Neural cell (in vitro differentiated cells): ENCODE measurements around the gene BNC2.

Experiments used
- CTCF ChIP-seq: fragments of 450-650 bp; IDR thresholded peaks from 2 replicates; pipeline ENCODE4 v1.5.1; 2014; ENCODE audit warnings: antibody characterized with exemption, mild to moderate bottlenecking, moderate library complexity; ENCODE audit not compliant: poor library complexity, severe bottlenecking
- EP300 ChIP-seq: fragments of 450-650 bp; conservative IDR thresholded peaks from 2 replicates; pipeline ENCODE4 v1.6.1; 2014; ENCODE audit warnings: antibody characterized with exemption, mild to moderate bottlenecking, moderate library complexity; ENCODE audit not compliant: poor library complexity, severe bottlenecking
- EZH2 ChIP-seq: fragments of 200-600, 300-800 bp; shearing (Covaris generic), sonication (generic); IDR thresholded peaks from 2 replicates; pipeline ENCODE4 v1.6.1; 2014; ENCODE audit warnings: antibody characterized with exemption, low read length, borderline replicate concordance, mild to moderate bottlenecking; ENCODE audit not compliant: insufficient read depth, poor library complexity, severe bottlenecking
- MXI1 ChIP-seq: fragments of 450-650 bp; conservative IDR thresholded peaks from 2 replicates; pipeline ENCODE4 v1.6.1; 2014; ENCODE audit warnings: antibody characterized with exemption, mild to moderate bottlenecking; ENCODE audit not compliant: poor library complexity, severe bottlenecking
- POLR2AphosphoS5 ChIP-seq: IDR thresholded peaks from 2 replicates; pipeline ENCODE4 v1.6.1; 2012
- REST ChIP-seq: IDR thresholded peaks from 2 replicates; pipeline ENCODE4 v1.6.1; 2012; ENCODE audit warnings: borderline replicate concordance
- TAF1 ChIP-seq: IDR thresholded peaks from 2 replicates; pipeline ENCODE4 v1.6.1; 2012; ENCODE audit warnings: low read depth

GRCh38 chr9:16485575-16486321 lies 384.7 kb downstream of the BNC2 start:
- TF ChIP-seq CTCF (no peak), TAF1 (no peak), EZH2 (no peak), EP300 (no peak), POLR2AphosphoS5 (no peak), REST (no peak), MXI1 (no peak)
